Esophagus muscularis mucosa (tissue), 4 donors: ENCODE data around the gene SSR1.

Experiments used
- CTCF ChIP-seq, 3 experiments: fragments of 200-600 bp in 2 of 3; fragments of 450-650 bp in 1 of 3; sonication (generic) in 2 of 3; IDR thresholded peaks; one replicate each; pipeline ENCODE4 v1.5.1; 2017 to 2019; ENCODE audit warnings: antibody characterized with exemption in 3 of 3, mild to moderate bottlenecking in 2 of 3, moderate library complexity in 1 of 3
- EP300 ChIP-seq: sonication (generic); formaldehyde crosslinking; IDR thresholded peaks from one replicate; pipeline ENCODE4 v1.6.1; 2017; ENCODE audit warnings: antibody characterized with exemption
- POLR2A ChIP-seq: fragments of 450-650 bp; IDR thresholded peaks from one replicate; pipeline ENCODE4 v1.6.1; 2017; ENCODE audit warnings: antibody characterized with exemption, moderate library complexity, mild to moderate bottlenecking, low read depth
- POLR2AphosphoS5 ChIP-seq, 2 donors: sonication (generic); formaldehyde crosslinking; IDR thresholded peaks; one replicate each; pipeline ENCODE4 v1.6.1; 2017; ENCODE audit warnings: antibody characterized with exemption in 2 of 2

GRCh38 chr6:7252390-7252789 lies 60.6 kb downstream of the SSR1 start:
- TF ChIP-seq CTCF (IDR thresholded peaks at IDR 0.05) (no peak), POLR2A (no peak), EP300 (no peak), POLR2AphosphoS5 (IDR thresholded peaks at IDR 0.05) (no peak)
